ENCODE measurements around the gene TRAPPC14.
"Not testable (repeated sequence)": the region's sequence is repeated elsewhere in the genome, so short reads cannot be mapped to it uniquely, and the experiment has no call there.

TRAPPC14 gene

GRCh38 chr7:100152937-100153666, 5.4 kb downstream of the TRAPPC14 start:
- no peak for DNase-seq

- no peak for DNase-seq
Observed at GRCh38 chr7:100152404-100152803, 6.1 kb downstream of the TRAPPC14 start.

- DNase-seq, result peak; percentile 99
Observed at GRCh38 chr7:100148559-100149328, 9.8 kb downstream of the TRAPPC14 start, which contains the start of gene LAMTOR4. LAMTOR4 (plus strand) TSS chr7:100148918; CDS start chr7:100148973, 55 bp downstream.

- DNase-seq, result no peak
Observed at GRCh38 chr7:100148225-100148558, 10.3 kb downstream of the TRAPPC14 start.

- no peak for DNase-seq
Observed at GRCh38 chr7:100147278-100147677, 11.2 kb downstream of the TRAPPC14 start.

- not testable (repeated sequence) for DNase-seq
Observed at GRCh38 chr7:100146350-100146749, 12.2 kb downstream of the TRAPPC14 start.

- no peak for DNase-seq
Observed at GRCh38 chr7:100142461-100142860, 16.1 kb downstream of the TRAPPC14 start.

GRCh38 chr7:100141555-100141949, 17.0 kb downstream of the TRAPPC14 start:
- no peak for DNase-seq

- DNase-seq, result no peak
Observed at GRCh38 chr7:100137851-100138760, 20.4 kb downstream of the TRAPPC14 start.

- peak; percentile 78 for DNase-seq
Observed at GRCh38 chr7:100132697-100133151, 25.8 kb downstream of the TRAPPC14 start.

GRCh38 chr7:100132126-100132525, 26.4 kb downstream of the TRAPPC14 start:
- no peak for DNase-seq

- DNase-seq, result peak; percentile 84
Observed at GRCh38 chr7:100130608-100131453, 27.7 kb downstream of the TRAPPC14 start.

- not testable (repeated sequence) for DNase-seq
Observed at GRCh38 chr7:100130220-100130607, 28.3 kb downstream of the TRAPPC14 start.

GRCh38 chr7:100128637-100128963, 29.9 kb downstream of the TRAPPC14 start:
- no peak for DNase-seq

- DNase-seq, result peak; percentile 29
Observed at GRCh38 chr7:100127866-100128636, 30.5 kb downstream of the TRAPPC14 start.

- DNase-seq, result peak; percentile 95
Observed at GRCh38 chr7:100126931-100127865, 31.3 kb downstream of the TRAPPC14 start, which contains the start of gene MBLAC1. MBLAC1 (plus strand) TSS chr7:100126967; CDS start chr7:100127396, 429 bp downstream.

GRCh38 chr7:100126239-100126930, 32.1 kb downstream of the TRAPPC14 start:
- DNase-seq, result no peak

- DNase-seq, result no peak
Observed at GRCh38 chr7:100124301-100125230, 34.0 kb downstream of the TRAPPC14 start.

All from CD4-positive, alpha-beta T cell treated with Interleukin-17A for 1 hour (primary cell).